GM21447 (cell line): ENCODE results near the gene TRAF3.
"Not testable (repeated sequence)": the region's sequence is repeated elsewhere in the genome, so short reads cannot be mapped to it uniquely, and the experiment has no call there.

Experiments
- ATAC-seq: cut with Tn5 transposase; IDR thresholded peaks from one replicate; pipeline ENCODE4 v1.9.1; 2021; ENCODE audit not compliant: unreplicated experiment

Gene TRAF3

GRCh38 chr14:102826751-102827675 is 49.8 kb downstream of the TRAF3 start:
- ATAC-seq = no peak

GRCh38 chr14:102827716-102828115 is 50.5 kb downstream of the TRAF3 start:
- ATAC-seq = no peak

- ATAC-seq = no peak
These were observed 50.9 kb downstream of the TRAF3 start for GRCh38 chr14:102828151-102828550.

GRCh38 chr14:102829016-102829548 is 51.8 kb downstream of the TRAF3 start:
- no peak for ATAC-seq

DNA sequence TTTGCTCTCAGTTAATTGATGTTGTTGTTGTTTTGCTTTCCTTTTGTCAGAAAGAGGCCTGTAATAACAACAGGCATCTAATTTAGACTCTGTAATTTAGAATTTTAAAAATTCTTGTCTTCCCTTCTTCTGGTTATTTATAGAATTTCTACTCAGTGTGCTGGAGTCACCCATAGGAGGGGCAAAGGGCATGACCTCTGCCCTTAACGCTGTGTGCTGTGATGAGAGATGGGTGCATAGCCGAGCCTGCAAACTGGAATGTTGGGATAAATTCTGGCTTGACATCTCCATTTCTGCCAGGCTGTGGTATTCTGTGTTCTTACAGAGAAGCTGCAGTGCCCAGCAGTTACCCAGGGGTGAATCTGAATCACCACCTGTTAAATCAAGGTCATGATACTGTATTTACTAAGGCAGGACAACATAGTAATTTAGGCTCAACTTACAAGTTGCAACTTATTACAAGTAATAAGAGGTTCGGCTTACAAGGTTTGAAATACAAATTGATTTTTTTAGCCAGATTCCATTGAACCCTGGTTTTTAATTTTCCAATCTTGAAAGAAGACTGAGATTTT is 53.3 kb downstream of the TRAF3 start:
- no peak for ATAC-seq

- no peak for ATAC-seq
These were observed 54.0 kb downstream of the TRAF3 start for GRCh38 chr14:102831163-102831804.

- no peak for ATAC-seq
These were observed 56.1 kb downstream of the TRAF3 start for GRCh38 chr14:102833341-102833740.

DNA sequence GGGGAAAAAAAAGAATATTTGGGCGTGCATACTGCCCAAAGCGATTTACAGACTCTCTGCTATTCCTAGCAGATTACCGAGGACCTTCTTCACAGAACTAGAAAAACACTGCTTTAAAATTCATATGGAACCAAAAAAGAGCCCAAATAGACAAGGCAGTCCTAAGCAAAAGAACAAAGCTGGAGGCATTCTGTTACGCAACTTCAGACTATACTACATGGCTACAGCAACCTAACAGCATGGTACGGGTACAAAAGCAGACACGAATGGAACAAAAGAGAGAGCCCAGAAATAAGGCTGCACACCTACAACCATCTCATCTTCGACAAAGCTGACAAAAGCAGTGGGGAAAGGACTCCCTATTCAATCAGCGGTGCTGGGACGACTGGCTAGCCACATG is 56.7 kb downstream of the TRAF3 start:
- no peak for ATAC-seq

DNA sequence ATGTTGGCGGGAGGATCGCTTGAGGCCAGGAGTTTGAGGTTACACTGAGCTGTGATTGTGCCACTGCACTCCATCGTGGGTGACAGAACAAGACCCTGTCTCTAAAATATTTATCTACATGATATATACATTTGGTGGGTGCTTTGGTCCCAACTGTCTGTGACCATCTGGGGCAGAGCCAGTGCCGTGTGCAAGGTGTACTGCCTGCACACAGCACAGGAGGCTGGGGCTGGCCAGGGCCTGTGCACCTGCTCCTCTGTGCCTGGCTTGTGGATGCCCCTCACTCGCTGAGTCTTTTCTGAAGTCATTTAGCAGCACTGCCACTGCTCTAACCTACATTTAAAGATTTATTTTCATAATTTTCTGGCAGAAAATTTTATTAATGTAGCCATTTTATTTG is 58.7 kb downstream of the TRAF3 start:
- no peak for ATAC-seq

DNA sequence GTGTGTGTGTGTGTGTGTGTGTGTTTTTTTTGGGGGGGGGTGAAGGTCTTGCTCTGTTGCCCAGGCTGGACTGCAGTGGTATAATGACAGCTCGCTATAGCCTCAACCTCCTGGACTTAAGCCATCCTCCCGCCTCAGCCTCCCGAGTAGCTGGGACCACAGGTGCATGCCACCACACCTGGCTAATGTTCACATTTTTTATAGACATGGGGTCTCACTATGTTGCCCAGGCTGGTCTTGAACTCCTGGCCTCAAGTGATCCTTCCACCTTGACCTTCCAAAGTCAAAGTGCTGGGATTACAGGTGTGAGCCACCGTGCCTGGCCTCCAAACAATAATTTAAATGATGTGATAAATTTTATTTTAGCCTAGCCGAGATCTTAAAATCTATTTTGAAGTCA is 59.9 kb downstream of the TRAF3 start:
- not testable (repeated sequence) for ATAC-seq

DNA sequence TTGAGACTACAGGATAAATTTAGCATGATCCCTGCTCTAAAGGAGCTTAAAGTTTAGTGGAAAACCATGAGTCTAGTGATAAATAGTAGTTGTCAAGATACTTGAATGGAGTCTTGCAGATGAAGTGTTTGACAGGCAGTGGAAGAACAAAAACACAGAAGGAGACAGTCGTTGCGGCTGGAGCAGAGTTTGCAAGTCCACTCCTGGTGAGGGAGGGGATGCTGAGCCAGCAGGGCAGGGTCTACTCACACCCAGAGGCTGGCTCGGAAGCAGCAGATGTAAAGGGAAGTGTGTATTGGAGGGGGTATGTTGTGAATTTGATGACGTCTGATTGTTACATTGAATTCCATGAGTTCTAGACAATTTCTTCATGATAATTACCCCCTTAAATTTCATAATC is 61.3 kb downstream of the TRAF3 start:
- no peak for ATAC-seq

DNA sequence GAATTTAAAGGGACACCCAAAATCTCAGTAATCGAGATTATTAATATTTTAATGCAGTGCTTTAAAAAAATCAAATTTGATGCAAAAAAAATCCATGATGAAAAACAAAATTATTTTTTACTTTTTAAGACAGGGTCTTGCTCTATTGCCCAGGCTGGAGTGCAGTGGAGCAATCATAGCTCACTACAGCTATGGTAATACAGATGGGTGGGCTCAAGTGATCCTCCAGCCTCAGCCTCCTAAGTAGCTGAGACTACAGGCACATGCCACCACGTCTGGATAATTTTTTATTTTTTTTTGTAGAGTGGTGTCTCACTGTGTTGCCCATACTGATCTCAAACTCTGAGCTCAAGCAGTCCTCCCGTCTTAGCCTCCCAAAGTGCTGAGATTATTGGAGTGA is 62.9 kb downstream of the TRAF3 start:
- no peak for ATAC-seq

- no peak for ATAC-seq
These were observed 63.7 kb downstream of the TRAF3 start for GRCh38 chr14:102840771-102841528.

GRCh38 chr14:102848830-102849525 is 71.7 kb downstream of the TRAF3 start:
- ATAC-seq = no peak

DNA sequence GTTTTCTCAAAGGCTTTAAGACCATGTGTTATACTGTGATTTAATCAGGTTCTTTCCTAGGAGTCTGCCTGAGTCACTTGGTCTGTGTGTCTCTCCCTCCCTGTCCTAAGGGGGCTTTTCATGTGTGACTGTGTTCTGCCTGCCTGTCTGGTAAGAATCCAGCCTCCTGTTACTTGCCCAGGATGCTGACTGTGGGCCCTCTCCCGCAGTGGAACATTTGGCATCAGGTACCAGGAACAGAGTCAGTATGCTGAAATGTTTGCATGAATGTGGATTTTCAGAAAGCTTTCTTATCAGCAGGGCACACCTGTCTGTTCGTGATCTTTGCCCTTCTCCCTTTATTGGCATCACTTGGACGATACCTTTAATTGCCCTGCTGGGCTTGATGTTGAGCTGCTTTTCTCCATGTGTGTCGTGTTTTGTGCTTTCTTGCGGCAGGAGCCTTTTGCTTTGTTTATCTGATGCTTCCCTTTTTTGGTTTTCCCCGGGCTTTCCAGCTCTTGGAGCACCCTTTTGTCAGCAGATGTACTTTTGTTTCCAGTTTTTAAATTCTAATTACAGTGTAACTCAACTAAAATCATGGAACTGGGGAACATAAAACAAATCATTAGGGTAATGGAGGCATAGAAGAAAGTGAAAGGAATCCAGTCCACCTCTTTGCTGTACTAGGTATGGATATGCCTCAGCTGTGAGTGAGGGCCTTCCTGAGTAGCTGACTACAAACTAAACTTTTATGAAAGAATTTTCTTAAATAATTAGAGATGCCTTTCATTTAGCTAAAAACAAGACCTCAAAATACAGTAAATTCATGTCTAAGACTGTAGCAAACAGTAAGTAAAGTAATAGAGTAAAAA is 72.5 kb downstream of the TRAF3 start:
- no peak for ATAC-seq

DNA sequence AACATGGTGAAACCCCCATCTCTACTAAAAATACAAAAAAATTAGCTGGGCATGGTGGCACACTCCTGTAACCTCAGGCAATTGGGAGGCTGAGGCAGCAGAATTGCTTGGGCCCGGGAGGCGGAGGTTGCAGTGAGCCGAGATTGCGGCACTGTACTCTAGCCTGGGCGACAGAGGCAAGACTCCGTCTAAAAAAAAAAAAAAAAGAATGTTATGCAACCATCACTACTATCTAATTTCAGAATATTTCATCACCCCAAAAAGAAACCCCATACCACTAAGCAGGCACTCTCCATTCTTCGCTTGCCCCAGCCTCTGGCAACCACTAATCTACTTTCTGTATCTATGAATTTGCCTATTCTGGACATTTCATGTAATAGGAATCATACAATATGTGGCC is 76.4 kb downstream of the TRAF3 start:
- ATAC-seq = no peak

GRCh38 chr14:102854091-102854703 is 76.9 kb downstream of the TRAF3 start:
- no peak for ATAC-seq

- ATAC-seq = no peak
These were observed 78.9 kb downstream of the TRAF3 start for GRCh38 chr14:102856179-102856578.

DNA sequence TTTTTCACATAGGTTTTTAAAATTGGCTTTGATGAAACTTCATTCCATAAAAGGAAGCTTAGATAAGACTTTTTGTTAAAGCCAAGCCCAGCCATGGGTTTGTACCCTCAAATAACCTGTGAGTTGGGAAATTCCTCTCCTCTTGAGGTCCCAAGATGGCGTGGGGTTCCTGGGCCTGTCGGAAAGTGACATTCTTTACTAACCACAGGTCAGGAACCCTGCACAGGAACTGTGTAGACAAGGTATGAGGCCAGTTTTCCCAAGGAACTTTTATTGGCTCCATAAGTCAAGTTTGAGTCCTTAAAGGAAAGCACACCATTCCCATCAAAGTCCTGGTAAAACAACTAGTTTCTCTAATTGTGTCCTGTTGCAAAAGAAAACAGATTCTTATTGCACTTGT is 80.2 kb downstream of the TRAF3 start:
- ATAC-seq = no peak
